Activated CD4-positive, alpha-beta T cell treated with anti-CD3 and anti-CD28 coated beads, Interleukin-2, amount 50 U/mL, for 4 hours (primary cell): ENCODE results near the gene WDR70.
"Not testable (repeated sequence)": the region's sequence is repeated elsewhere in the genome, so short reads cannot be mapped to it uniquely, and the experiment has no call there.

Source experiments
- DNase-seq, 2 experiments: peaks; one replicate each; pipeline ENCODE4 v3.0.0-alpha.2; 2020

WDR70 gene

DNA sequence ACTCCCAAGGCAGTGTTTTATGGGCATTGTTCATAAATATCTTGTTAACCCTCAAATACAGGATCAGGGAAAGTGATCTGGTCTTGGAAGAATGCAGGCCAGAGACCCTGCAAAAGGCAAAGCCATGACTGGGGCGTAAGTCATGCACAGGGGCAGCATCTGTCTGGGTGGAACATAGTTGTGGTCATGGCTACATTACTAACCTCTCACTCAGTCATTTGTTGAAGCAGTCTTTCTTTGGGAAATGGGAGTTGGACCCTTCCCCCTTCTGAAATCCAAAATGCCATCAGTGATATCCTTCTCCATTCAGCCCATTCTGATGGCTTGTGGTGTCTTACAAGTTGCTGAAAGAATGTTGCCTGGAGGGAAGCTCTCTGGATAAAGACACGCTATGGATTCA is 392.6 kb downstream of the WDR70 start:
- no peak for DNase-seq

DNA sequence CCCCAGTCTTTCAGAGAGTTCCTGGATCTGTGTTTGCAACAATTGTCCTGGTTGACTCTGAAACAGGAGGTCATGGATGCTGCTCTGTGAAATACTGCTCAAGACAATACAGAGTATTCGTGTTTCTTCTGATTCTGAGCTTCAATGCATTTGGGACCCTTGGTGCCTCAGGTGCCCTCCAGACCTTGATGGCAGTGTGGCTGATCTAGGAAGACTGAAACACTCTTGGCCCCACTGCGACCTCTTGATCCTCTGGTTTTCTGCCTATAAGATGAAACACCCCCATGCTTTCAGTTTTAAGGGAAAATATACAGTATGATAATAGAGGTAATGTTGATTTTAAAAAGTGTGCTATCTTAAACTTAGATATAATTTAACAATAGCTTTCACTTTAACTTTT is 393.1 kb downstream of the WDR70 start:
- no peak for DNase-seq

DNA sequence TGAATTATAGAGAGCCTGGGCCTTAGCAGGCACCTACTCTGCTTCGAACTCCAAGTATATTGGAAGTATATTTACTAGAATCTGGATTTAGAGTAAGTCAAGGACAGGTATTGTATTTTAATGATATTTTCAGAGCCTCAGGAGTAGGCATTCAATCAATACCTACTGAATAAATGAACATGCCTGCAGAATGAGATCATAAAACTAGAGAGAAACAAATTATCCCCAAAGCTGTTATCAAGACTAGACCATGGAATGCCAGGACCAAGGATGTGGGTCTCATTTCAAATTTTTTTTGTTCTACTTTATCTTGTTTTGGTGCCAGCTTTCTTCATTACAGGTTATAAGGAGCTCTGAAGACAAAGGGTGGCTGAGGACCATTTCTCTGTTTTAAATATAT is 394.7 kb downstream of the WDR70 start:
- DNase-seq = no peak

DNA sequence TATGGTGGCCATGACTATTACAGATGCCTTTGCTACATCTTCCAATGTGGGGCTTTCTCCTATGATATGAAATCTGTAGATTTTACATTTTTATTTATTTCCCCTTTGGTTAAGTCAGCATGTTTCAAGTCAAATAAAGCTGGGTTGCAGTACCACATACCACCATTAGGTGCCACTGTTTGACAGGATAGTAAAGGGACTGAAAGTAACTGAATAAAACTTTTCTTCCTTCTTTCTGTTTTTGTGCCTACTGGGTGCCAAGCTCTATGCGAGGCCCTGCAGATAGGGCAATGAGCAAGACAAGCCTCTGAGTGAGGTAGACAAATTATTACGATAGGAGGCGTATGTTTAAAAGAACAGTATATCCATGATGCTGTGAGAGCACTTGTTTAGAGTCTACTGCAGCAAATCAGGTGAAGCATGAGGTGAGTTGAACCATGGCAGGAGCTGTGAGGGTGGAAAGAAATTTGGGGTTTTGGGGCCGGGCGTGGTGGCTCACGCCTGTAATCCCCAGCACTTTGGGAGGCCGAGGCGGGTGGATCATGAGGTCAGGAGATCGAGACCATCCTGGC is 395.9 kb downstream of the WDR70 start:
- DNase-seq = no peak

DNA sequence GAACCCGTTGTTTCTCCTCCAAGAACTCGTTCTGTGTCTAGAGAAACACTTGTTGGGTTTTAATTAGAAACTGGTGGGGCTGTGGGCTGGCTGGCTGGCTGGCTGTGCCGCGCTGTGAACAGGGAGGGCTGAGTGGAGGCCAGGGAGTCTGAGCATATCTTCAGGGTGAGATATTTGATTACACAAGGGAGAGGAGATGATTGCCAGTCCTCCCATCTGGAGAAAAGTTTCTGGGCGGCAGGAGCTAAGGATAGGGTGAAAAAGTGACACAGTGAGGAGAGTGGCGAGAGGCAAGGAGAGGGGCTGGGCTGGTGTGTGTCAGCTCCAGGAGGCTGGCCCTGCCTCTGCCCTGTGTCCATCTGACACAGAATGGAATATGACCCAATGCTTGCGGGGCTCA is 397.7 kb downstream of the WDR70 start:
- no peak for DNase-seq

DNA sequence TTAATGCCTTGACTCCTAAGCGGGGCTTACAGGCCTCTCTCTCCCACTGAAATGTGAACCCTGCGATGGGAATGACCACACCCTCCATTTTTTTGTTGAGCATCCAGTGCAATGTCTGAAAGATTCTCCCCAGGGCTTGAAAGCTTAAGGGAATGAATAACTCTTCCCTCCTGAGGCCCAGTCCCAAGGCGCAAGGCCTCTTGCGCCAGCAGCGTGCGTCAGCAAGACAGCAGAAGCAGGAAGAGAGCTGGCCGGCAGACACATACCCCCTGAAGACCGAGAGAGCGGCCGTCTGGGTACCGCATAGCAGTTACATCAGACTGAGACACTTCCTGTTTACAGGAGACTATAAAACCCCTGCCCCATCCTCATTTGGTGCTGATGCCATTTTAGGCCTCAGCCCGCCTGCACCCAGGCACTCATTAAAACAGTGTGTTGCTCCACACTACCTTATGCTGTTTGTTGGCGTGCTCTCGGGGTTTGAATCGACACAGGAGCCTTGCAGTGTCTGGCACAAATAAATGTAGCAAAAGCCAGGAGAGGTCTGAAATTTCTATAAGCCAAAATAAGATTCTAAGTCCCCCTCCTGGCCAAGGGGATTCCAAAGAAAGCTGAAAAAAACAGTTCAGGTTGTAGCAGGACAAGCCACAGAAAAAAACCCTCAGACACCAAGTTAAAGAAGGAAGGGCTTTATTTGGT is 398.5 kb downstream of the WDR70 start:
- DNase-seq = no peak

DNA sequence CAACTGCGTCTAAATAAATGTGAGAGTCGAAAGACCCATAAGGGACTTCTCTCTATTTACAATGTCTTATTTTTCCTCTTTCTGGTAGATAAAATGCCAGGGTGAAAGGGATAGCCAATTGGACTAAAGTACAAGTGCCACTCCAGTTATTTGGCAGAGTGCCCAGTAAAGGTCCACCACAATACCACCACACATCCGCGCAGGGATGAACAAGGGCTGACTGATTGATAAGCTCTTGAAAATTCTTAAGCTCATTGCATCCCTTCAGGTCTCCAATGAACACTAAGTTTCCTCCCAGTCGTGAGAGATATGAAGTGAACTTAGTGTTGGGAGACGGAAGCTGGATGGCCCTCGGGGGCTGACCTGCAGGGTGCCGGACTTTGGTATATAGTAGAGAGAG is 402.3 kb downstream of the WDR70 start:
- not testable (repeated sequence) for DNase-seq

DNA sequence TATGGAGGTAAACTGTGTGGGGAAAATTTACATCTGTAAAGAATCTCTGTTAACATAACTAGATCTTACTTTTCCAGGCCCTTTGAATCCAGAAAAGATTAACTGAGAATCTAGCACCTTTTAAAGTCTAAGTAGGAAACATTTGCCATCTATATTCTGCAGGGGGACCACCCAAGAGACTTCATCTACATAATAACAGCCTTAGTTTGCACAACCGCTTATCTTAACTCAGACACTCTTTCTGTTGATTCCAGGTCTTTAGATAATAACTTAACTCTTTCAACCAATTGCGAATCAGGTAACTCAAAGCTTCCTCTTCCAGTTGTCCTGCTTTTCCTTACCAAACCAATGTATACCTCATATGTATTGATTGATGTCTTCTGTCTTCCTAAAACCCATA is 407.3 kb downstream of the WDR70 start:
- DNase-seq = no peak

DNA sequence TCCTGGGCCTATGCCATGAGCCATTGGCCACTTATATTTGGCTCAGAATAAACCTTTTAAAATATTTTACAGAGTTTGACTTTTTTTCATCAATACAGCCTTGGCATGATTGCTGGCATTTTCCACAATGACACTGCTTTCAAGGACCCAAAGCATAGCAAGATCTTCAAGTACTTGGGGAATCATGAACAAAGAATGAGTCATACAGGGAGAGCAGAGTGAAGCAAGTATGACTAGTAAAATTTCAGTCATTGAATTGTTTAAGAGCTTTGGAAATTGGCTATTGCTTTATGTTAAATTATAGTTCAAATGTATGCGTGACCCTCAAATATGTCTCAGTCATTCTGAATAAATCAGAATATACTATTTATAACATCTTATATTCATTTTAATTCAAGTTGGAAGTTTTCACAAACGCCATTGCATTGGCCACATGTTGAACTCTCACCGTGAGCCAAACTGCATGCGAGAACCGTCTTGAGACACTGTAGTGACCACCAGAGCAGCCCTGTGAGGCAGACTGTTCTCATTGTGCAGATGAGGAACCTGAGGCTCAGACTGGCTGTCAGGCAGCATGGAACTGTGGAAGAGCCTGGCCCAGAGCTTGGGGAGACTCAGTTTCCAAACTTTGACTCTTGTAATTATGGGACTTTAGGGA is 407.9 kb downstream of the WDR70 start:
- no peak for DNase-seq

DNA sequence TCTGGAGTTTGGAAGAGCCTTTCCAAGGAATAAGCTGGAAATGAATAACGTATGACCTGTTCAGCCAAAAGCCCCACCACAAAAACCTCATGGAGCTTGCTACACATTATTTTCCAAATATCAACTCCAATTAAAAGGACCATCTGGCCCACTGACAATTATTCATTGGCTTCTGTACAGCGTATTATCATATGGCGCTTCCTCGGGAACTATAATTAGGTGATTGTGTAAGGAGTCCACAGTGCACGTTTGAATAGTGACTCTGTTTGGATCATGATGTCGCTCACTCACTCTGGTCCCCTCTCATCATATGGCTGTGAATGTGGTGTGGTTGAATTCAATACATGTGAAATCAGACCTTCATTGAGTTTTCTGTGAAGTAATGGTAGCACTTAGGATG is 408.6 kb downstream of the WDR70 start:
- no peak for DNase-seq

DNA sequence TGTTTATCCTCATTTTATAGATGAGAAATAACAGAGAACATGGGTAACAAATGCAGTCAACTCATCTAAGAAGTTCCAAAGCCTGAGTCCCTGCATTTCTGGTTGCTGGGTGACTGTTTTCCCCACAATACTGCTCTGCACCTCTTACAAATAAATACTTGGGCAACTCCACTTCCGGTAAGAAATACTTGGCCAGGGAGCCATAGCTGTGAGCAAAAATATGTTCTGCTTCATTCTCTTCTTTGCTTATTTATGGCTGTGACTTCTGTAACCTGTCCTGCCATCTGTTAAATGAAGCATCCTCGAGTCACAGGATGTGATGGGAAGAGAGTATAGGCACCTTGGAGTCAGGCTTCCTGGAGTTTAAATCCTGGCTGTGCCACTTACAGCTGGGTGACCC is 410.9 kb downstream of the WDR70 start:
- no peak for DNase-seq

DNA sequence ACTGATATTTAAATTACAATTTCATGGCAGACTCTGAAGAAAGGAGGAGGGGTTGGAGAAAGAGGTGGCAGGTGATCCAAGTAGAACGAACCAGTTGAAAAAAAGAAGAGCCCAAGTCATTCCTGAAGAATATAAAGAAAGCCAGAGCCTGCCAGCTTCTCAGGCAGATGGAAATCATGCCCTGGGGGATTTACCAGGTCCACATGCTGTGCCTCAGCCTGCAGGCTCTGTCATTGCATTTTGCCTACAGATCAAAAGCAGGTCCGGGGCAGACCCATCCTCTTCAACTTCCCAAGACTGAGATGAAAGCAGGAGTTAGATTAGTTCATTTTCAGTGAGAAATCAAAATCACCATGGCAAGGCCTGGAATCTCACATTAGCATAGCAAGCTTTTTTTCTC is 412.2 kb downstream of the WDR70 start:
- no peak for DNase-seq

DNA sequence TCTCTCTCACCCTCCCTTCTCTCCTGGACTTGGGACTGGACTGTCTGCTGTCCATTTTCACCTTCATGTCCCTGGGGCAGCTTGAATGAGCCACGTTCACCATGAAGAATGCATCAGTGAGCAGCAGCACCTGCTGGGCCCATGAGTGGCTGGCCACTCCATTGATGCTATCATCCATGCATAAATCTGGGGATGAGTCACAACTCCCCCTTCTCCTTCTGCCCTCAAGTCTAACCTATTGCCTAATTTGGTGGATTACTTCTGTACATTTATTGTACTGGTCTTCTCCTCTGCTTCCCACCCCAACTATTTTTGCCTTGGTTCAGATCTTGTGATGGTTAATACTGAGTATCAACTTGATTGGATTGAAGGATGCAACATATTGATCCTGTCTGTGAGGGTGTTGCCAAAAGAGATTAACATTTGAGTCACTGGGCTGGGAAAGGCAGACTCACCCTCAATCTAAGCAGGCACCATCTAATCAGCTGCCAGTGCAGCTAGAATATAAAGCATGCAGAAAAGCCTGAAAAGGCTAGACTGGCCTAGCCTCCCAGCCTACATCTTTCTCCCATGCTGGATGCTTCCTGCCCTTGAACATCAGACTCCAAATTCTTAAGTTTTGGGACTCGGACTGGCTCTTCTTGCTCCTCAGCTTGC is 414.0 kb downstream of the WDR70 start:
- DNase-seq = no peak

DNA sequence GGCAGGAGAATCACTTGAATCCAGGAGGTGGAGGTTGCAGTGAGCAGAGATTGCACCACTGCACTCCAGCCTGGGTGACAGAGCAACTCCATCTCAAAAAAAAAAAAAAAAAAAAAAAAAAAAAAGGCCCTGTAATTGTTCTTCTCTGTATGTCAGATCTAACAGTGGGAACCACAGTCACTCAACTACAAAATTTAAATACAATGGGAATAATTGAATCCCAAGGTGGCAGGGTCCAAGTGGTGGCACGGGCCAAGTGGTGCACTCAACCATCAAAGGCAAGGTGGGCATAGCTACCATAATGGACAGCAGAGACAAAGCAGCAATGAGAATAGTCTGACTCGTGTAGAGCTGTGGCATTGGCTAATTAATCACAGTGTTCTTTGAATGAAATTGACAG is 416.2 kb downstream of the WDR70 start:
- DNase-seq = not testable (repeated sequence)

DNA sequence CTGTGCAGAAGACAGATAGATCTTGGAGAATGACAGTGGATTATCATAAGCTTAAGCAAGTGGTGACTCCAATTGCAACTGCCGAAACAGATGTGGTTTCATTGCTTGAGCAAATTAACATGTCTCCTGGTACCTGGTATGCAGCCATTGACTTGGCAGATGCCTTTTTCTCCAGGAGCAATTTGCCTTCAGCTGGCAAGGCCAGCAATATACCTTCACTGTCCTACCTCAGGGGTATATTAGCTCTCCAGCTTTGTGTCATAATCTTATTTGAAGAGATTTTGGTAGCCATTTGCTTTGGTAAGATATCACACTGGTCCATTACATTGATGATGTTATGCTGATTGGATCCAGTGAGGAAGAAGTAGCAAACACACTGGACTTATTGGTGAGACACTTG is 417.3 kb downstream of the WDR70 start:
- not testable (repeated sequence) for DNase-seq

DNA sequence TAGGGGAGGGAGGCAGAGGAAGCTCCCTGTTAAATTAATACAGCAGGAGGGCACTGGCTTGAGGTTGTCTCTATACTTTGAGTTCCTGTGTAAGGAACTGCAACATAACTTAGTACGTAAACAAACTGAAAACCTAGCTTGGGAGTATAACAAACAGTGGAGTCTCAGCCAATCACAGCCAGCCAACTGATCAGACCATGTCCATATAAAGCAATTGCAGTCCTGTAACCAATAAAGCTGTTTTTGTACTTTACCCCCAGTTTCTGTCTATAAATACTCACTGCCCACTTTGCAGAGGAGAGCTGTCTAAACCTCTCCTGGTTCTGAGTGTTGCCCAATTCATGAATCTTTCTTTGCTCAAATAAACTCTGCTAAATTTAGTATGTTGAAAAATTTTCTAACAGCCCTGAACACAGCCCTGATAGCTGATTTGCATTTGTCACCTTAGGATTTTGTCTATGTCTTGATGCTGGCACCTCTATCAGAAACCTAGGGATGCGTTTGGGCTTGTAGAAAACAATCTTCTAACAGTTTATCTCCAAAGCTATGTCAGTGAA is 420.8 kb downstream of the WDR70 start:
- no peak for DNase-seq

DNA sequence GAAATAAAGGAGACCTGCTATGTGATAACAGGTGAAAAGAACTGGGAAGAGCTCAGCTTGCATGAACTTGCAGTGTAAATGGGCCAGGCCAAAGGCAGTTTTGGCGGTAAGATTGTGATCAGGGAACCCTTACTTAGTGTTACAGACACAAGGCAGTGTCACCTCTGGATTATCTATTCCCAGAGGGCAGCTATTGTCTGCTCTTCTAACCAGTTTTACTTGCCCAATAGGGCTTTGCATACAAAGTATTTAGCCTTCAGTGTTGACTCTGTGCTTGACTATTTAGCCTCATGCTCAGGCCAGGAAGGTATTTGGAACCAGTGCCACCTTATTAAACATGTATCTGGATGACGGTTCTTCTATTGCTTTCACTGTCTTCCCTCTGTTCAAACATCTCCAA is 422.4 kb downstream of the WDR70 start:
- no peak for DNase-seq
